ENCODE data around the gene SPACA5B. TPM values are rescaled to one million over a fixed set of nuclear protein-coding genes. Genes with fewer than 3 reads are reported as not detected.
"Not testable (repeated sequence)": the region's sequence is repeated elsewhere in the genome, so short reads cannot be mapped to it uniquely, and the experiment has no call there.

SPACA5B gene
- not detected in 2 replicates for total RNA-seq

GRCh38 chrX:48130326-48130725 lies at the start of gene SPACA5B:
TSS of gene SPACA5B (plus strand) at chrX:48130626. CDS start at chrX:48130688, 62 bp downstream.
- intact Hi-C loops (cut with micrococcal nuclease); H3K27ac Mint-ChIP-seq; H3K36me3 Mint-ChIP-seq (ENCODE audit: low read depth); ATAC-seq (ENCODE audit: low read depth); H3K4me1 Mint-ChIP-seq; H3K9me3 Mint-ChIP-seq; H3K27me3 Mint-ChIP-seq; H3K4me3 Mint-ChIP-seq; DNase-seq; POLR2A ChIA-PET; CTCF ChIA-PET: not testable (repeated sequence)

- no peaks in the 10 kb centered on the region for H3K36me3 Mint-ChIP-seq (ENCODE audit: low read depth)
- POLR2A ChIA-PET, result no interaction called here
- ATAC-seq (ENCODE audit: low read depth), result no peak
- H3K27me3 Mint-ChIP-seq, result no peaks in the 10 kb centered on the region
- H3K4me3 Mint-ChIP-seq, result no peak overlapping the region
- CTCF ChIA-PET, result no interaction called here
- DNase-seq, result no peak
- H3K4me1 Mint-ChIP-seq, result no peaks in the 10 kb centered on the region
- intact Hi-C loops (cut with micrococcal nuclease), result no loop called here
- H3K27ac Mint-ChIP-seq, result no peak overlapping the region
- no peaks in the 10 kb centered on the region for H3K9me3 Mint-ChIP-seq
- TF ChIP-seq CTCF (IDR thresholded peaks at IDR 0.05), result no peak
These were observed 47.2 kb upstream of the SPACA5B start for GRCh38 chrX:48083212-48083611.

- no peaks in the 10 kb centered on the region for H3K4me1 Mint-ChIP-seq
- no peaks in the 10 kb centered on the region for H3K36me3 Mint-ChIP-seq (ENCODE audit: low read depth)
- intact Hi-C loops (cut with micrococcal nuclease), result no loop called here
- H3K27me3 Mint-ChIP-seq, result no peaks in the 10 kb centered on the region
- TF ChIP-seq CTCF (IDR thresholded peaks at IDR 0.05), result no peak
- H3K9me3 Mint-ChIP-seq, result no peaks in the 10 kb centered on the region
- ChIA-PET CTCF (no interaction called here), POLR2A (no interaction called here)
- no peak overlapping the region for H3K4me3 Mint-ChIP-seq
- ATAC-seq (ENCODE audit: low read depth) (no peak), DNase-seq (no peak)
- H3K27ac Mint-ChIP-seq, result no peak overlapping the region
These were observed 46.7 kb upstream of the SPACA5B start for GRCh38 chrX:48083706-48084105.

GRCh38 chrX:48086082-48086481 lies 44.3 kb upstream of the SPACA5B start:
- CTCF ChIA-PET, result no interaction called here
- Mint-ChIP-seq H3K4me3 (no peak overlapping the region), H3K27me3 (no peaks in the 10 kb centered on the region), H3K36me3 (ENCODE audit: low read depth) (no peaks in the 10 kb centered on the region), H3K9me3 (no peaks in the 10 kb centered on the region), H3K27ac (no peak overlapping the region), H3K4me1 (no peaks in the 10 kb centered on the region)
- no peak for TF ChIP-seq CTCF (IDR thresholded peaks at IDR 0.05)
- DNase-seq (no peak), ATAC-seq (ENCODE audit: low read depth) (no peak)
- POLR2A ChIA-PET, result no interaction called here
- intact Hi-C loops (cut with micrococcal nuclease), result no loop called here

- no peak for TF ChIP-seq CTCF (IDR thresholded peaks at IDR 0.05)
- DNase-seq (no peak), ATAC-seq (ENCODE audit: low read depth) (no peak)
- ChIA-PET POLR2A (no interaction called here), CTCF (no interaction called here)
- Mint-ChIP-seq H3K4me3 (no peak overlapping the region), H3K27ac (no peak overlapping the region), H3K9me3 (no peaks in the 10 kb centered on the region), H3K4me1 (no peaks in the 10 kb centered on the region), H3K27me3 (no peaks in the 10 kb centered on the region), H3K36me3 (ENCODE audit: low read depth) (no peaks in the 10 kb centered on the region)
- intact Hi-C loops (cut with micrococcal nuclease), result no loop called here
These were observed 40.3 kb upstream of the SPACA5B start for GRCh38 chrX:48090123-48090522.

- intact Hi-C loops (cut with micrococcal nuclease); POLR2A ChIA-PET; H3K4me3 Mint-ChIP-seq; H3K27me3 Mint-ChIP-seq; CTCF ChIA-PET; DNase-seq; ATAC-seq (ENCODE audit: low read depth); H3K27ac Mint-ChIP-seq; H3K4me1 Mint-ChIP-seq; H3K9me3 Mint-ChIP-seq; H3K36me3 Mint-ChIP-seq (ENCODE audit: low read depth): not testable (repeated sequence)
These were observed 37.9 kb upstream of the SPACA5B start for GRCh38 chrX:48092558-48092957.

All from activated B cell treated with CpG ODN at 0.5 μM for 24 hours (primary cell).